Liver (tissue), 9 donors: ENCODE measurements around the gene CDH24. TPM values are rescaled to one million over a fixed set of nuclear protein-coding genes. Genes with fewer than 3 reads are reported as not detected.

Source experiments
- DNase-seq: peaks from one replicate; pipeline ENCODE4 v3.0.0-alpha.2; 2017; ENCODE audit warnings: low spot score
- H3K27ac ChIP-seq, 2 donors: one replicate each; pipeline ENCODE4 v1.7.0; 2013; ENCODE audit warnings: inconsistent platforms in 2 of 2, low read length in 2 of 2, control low read depth in 1 of 2, low read depth in 1 of 2, mild to moderate bottlenecking in 1 of 2
- H3K27me3 ChIP-seq, 4 donors: one replicate each; pipeline versions ENCODE4 v1.6.1 to v1.7.0; 2013; ENCODE audit warnings: low read length in 3 of 4, inconsistent platforms in 1 of 4, mild to moderate bottlenecking in 1 of 4, moderate library complexity in 1 of 4; ENCODE audit not compliant: control insufficient read depth in 4 of 4, insufficient read depth in 4 of 4
- H3K36me3 ChIP-seq, 4 donors: one replicate each; pipeline versions ENCODE4 v1.6.1 to v1.7.0; 2013; ENCODE audit warnings: low read length in 3 of 4, mild to moderate bottlenecking in 3 of 4, low read depth in 1 of 4, moderate library complexity in 1 of 4; ENCODE audit not compliant: control insufficient read depth in 4 of 4, insufficient read depth in 3 of 4
- H3K4me1 ChIP-seq, 4 donors: one replicate each; pipeline versions ENCODE4 v1.6.1 to v1.7.0; 2013; ENCODE audit warnings: low read length in 3 of 4, mild to moderate bottlenecking in 3 of 4, moderate library complexity in 1 of 4; ENCODE audit not compliant: control insufficient read depth in 4 of 4, insufficient read depth in 4 of 4
- H3K4me3 ChIP-seq, 3 donors: one replicate each; pipeline versions ENCODE4 v1.6.1 to v1.7.0; 2013; ENCODE audit warnings: low read length in 3 of 3, control low read depth in 1 of 3, low read depth in 1 of 3, mild to moderate bottlenecking in 1 of 3
- H3K9ac ChIP-seq, 2 donors: one replicate each; pipeline ENCODE4 v1.7.0; 2013; ENCODE audit warnings: low read length in 2 of 2, mild to moderate bottlenecking in 2 of 2, moderate library complexity in 2 of 2, control low read depth in 1 of 2, low read depth in 1 of 2
- H3K9me3 ChIP-seq, 4 donors: one replicate each; pipeline versions ENCODE4 v1.6.1 to v1.7.0; 2013; ENCODE audit warnings: low read length in 3 of 4; ENCODE audit not compliant: control insufficient read depth in 4 of 4
- GABPA ChIP-seq, 2 donors: IDR thresholded peaks in 1 of 2; conservative IDR thresholded peaks in 1 of 2; 2 replicates each; pipeline ENCODE4 v1.6.1; 2016; ENCODE audit warnings: antibody characterized with exemption in 2 of 2, mild to moderate bottlenecking in 1 of 2, moderate library complexity in 1 of 2
- HNF4A ChIP-seq, 2 donors: conservative IDR thresholded peaks; 2 replicates each; pipeline ENCODE4 v1.6.1; 2016; ENCODE audit warnings: antibody characterized with exemption in 2 of 2, mild to moderate bottlenecking in 2 of 2
- HNF4G ChIP-seq: IDR thresholded peaks from 2 replicates; pipeline ENCODE4 v1.6.1; 2016; ENCODE audit warnings: antibody characterized with exemption
- JUND ChIP-seq, 2 donors: IDR thresholded peaks; 2 replicates each; pipeline ENCODE4 v1.6.1; 2016; ENCODE audit warnings: antibody characterized with exemption in 2 of 2
- NR2F2 ChIP-seq: IDR thresholded peaks from 2 replicates; pipeline ENCODE4 v1.6.1; 2016; ENCODE audit warnings: antibody characterized with exemption
- SP1 ChIP-seq: IDR thresholded peaks from 2 replicates; pipeline ENCODE4 v1.6.1; 2018; ENCODE audit warnings: antibody characterized with exemption, mild to moderate bottlenecking
- TAF1 ChIP-seq: conservative IDR thresholded peaks from 2 replicates; pipeline ENCODE4 v1.6.1; 2016; ENCODE audit warnings: antibody characterized with exemption, mild to moderate bottlenecking
- YY1 ChIP-seq: IDR thresholded peaks from 2 replicates; pipeline ENCODE4 v1.6.1; 2016; ENCODE audit warnings: antibody characterized with exemption, mild to moderate bottlenecking
- WGBS: extraction: QIAGEN DNeasy Blood & Tissue Kit; methylation state at CpG from one replicate; pipeline ENCODE4 v1.1.7; 2013; 5-methylcytosine and 5-hydroxymethylcytosine counted together
- polyA plus RNA-seq, 2 donors: library from polyadenylated mRNA; stranded (reverse) in 1 of 2; unstranded in 1 of 2; fragments of 200-250 nt in 1 of 2; fragments of >200 nt in 1 of 2; fragmentation: Nextera tagmentation in 1 of 2; extraction: Ambion mirVana in 1 of 2; gene quantifications; one replicate each; pipeline versions ENCODE4 v1.2.1 to v1.2.3, GENCODE V29; 2013 to 2015
- total RNA-seq, 2 donors: library from RNA; depleted of rRNA; stranded (reverse); fragments of >200 nt; gene quantifications; one replicate each; pipeline ENCODE4 v1.2.3, GENCODE V29; 2014
- TF ChIP-seq, protein P1 (sequence below): IDR thresholded peaks from 2 replicates; pipeline ENCODE4 v1.6.1; 2016; ENCODE audit warnings: antibody characterized with exemption
- TF ChIP-seq, protein P2 (sequence below): IDR thresholded peaks from 2 replicates; pipeline ENCODE4 v1.6.1; 2016; ENCODE audit warnings: antibody characterized with exemption
- TF ChIP-seq, protein P3 (sequence below): IDR thresholded peaks from 2 replicates; pipeline ENCODE4 v1.6.1; 2016; ENCODE audit warnings: antibody characterized with exemption
- TF ChIP-seq, protein P4 (sequence below): IDR thresholded peaks from 2 replicates; pipeline ENCODE4 v1.6.1; 2016; ENCODE audit warnings: antibody characterized with exemption, mild to moderate bottlenecking
- donor health status: healthy.
- donor health status: healthy.
- donor health status: healthy.
- donor health status: healthy.
- donor health status: healthy.

CDH24 gene, protein sequence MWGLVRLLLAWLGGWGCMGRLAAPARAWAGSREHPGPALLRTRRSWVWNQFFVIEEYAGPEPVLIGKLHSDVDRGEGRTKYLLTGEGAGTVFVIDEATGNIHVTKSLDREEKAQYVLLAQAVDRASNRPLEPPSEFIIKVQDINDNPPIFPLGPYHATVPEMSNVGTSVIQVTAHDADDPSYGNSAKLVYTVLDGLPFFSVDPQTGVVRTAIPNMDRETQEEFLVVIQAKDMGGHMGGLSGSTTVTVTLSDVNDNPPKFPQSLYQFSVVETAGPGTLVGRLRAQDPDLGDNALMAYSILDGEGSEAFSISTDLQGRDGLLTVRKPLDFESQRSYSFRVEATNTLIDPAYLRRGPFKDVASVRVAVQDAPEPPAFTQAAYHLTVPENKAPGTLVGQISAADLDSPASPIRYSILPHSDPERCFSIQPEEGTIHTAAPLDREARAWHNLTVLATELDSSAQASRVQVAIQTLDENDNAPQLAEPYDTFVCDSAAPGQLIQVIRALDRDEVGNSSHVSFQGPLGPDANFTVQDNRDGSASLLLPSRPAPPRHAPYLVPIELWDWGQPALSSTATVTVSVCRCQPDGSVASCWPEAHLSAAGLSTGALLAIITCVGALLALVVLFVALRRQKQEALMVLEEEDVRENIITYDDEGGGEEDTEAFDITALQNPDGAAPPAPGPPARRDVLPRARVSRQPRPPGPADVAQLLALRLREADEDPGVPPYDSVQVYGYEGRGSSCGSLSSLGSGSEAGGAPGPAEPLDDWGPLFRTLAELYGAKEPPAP
- total RNA-seq: under 1 TPM; 0.23 to 0.50 TPM
- under 1 TPM in 1 of 2 donors, not detected in 1; 0.38 TPM for polyA plus RNA-seq

GRCh38 chr14:23056956-23057756 lies at the start of gene CDH24:
Gene CDH24, minus strand, starts transcription at chr14:23057520. Its CDS starts 1,787 bp downstream, at chr14:23055733.
- TF ChIP-seq, protein P1, sequence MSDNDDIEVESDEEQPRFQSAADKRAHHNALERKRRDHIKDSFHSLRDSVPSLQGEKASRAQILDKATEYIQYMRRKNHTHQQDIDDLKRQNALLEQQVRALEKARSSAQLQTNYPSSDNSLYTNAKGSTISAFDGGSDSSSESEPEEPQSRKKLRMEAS: no peak
- 3% methylated on average over 73 of the region's 73 CpGs for WGBS
- Histone ChIP-seq H3K27ac (no peak within 1 kb of the TSS), H3K9me3 (no peaks in the 10 kb centered on the region), H3K36me3 (peaks cover 13 to 26% (median 18%) of the 10 kb centered on the region in 4 donors), H3K27me3 (no peaks in the 10 kb centered on the region), H3K9ac (peak within 1 kb of the TSS in 1 of 2 donors; percentile 48), H3K4me3 (peak within 1 kb of the TSS; percentile 36 to 77 (median 62)), H3K4me1 (peaks cover 4 to 17% (median 13%) of the 10 kb centered on the region in 4 donors)
- DNase-seq: peak; percentile 71

DNA sequence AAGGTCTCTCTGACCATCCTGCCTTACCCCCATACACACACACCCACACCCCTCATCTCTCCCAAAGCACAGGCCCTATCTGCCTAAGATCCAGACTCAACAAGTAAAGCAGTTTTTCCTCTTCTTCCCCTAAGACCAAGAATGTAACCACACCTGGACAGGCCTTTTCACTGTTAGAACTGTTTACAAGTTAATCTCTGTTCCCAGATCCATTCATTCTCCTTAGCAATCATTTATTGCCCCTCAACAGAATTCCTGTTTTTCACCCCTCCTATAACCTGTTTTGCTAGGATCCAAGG lies 49.4 kb upstream of the CDH24 start:
- H3K4me3 ChIP-seq: no peak overlapping the region
- no peaks in the 10 kb centered on the region for H3K36me3 ChIP-seq
- no peak overlapping the region for H3K27ac ChIP-seq
- H3K9me3 ChIP-seq: no peaks in the 10 kb centered on the region
- no peak for DNase-seq
- no peaks in the 10 kb centered on the region for H3K4me1 ChIP-seq
- TF ChIP-seq TAF1 (no peak), YY1 (no peak), GABPA (IDR thresholded peaks at IDR 0.05 in 1 of 2, conservative IDR thresholded peaks at IDR 0.05 in 1 of 2) (no peak), SP1 (no peak), HNF4G (no peak), JUND (IDR thresholded peaks at IDR 0.05) (no peak), NR2F2 (no peak), HNF4A (conservative IDR thresholded peaks at IDR 0.05) (no peak)
- TF ChIP-seq, protein P2, sequence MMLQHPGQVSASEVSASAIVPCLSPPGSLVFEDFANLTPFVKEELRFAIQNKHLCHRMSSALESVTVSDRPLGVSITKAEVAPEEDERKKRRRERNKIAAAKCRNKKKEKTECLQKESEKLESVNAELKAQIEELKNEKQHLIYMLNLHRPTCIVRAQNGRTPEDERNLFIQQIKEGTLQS: no peak
- TF ChIP-seq, protein P3, sequence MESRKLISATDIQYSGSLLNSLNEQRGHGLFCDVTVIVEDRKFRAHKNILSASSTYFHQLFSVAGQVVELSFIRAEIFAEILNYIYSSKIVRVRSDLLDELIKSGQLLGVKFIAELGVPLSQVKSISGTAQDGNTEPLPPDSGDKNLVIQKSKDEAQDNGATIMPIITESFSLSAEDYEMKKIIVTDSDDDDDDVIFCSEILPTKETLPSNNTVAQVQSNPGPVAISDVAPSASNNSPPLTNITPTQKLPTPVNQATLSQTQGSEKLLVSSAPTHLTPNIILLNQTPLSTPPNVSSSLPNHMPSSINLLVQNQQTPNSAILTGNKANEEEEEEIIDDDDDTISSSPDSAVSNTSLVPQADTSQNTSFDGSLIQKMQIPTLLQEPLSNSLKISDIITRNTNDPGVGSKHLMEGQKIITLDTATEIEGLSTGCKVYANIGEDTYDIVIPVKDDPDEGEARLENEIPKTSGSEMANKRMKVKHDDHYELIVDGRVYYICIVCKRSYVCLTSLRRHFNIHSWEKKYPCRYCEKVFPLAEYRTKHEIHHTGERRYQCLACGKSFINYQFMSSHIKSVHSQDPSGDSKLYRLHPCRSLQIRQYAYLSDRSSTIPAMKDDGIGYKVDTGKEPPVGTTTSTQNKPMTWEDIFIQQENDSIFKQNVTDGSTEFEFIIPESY: no peak
- TF ChIP-seq, protein P4, sequence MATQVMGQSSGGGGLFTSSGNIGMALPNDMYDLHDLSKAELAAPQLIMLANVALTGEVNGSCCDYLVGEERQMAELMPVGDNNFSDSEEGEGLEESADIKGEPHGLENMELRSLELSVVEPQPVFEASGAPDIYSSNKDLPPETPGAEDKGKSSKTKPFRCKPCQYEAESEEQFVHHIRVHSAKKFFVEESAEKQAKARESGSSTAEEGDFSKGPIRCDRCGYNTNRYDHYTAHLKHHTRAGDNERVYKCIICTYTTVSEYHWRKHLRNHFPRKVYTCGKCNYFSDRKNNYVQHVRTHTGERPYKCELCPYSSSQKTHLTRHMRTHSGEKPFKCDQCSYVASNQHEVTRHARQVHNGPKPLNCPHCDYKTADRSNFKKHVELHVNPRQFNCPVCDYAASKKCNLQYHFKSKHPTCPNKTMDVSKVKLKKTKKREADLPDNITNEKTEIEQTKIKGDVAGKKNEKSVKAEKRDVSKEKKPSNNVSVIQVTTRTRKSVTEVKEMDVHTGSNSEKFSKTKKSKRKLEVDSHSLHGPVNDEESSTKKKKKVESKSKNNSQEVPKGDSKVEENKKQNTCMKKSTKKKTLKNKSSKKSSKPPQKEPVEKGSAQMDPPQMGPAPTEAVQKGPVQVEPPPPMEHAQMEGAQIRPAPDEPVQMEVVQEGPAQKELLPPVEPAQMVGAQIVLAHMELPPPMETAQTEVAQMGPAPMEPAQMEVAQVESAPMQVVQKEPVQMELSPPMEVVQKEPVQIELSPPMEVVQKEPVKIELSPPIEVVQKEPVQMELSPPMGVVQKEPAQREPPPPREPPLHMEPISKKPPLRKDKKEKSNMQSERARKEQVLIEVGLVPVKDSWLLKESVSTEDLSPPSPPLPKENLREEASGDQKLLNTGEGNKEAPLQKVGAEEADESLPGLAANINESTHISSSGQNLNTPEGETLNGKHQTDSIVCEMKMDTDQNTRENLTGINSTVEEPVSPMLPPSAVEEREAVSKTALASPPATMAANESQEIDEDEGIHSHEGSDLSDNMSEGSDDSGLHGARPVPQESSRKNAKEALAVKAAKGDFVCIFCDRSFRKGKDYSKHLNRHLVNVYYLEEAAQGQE: no peak
- H3K27me3 ChIP-seq: no peaks in the 10 kb centered on the region
- H3K9ac ChIP-seq: no peak overlapping the region
